ENCODE results near the gene C19orf18.

- TF ChIP-seq POLR2AphosphoS5 (IDR thresholded peaks at IDR 0.05) (no peak), CTCF (IDR thresholded peaks at IDR 0.05) (no peak)
These were observed 28.0 kb downstream of the C19orf18 start for GRCh38 chr19:57946316-57946715.
